GM10847 (cell line): Measurements from ENCODE around the gene CREBZF.

Experiments
- POLR2A ChIP-seq: IDR thresholded peaks from 2 replicates; pipeline ENCODE4 v1.6.1; 2011; ENCODE audit not compliant: insufficient read length; ENCODE audit errors: extremely low read depth

The CREBZF gene, protein sequence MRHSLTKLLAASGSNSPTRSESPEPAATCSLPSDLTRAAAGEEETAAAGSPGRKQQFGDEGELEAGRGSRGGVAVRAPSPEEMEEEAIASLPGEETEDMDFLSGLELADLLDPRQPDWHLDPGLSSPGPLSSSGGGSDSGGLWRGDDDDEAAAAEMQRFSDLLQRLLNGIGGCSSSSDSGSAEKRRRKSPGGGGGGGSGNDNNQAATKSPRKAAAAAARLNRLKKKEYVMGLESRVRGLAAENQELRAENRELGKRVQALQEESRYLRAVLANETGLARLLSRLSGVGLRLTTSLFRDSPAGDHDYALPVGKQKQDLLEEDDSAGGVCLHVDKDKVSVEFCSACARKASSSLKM

DNA sequence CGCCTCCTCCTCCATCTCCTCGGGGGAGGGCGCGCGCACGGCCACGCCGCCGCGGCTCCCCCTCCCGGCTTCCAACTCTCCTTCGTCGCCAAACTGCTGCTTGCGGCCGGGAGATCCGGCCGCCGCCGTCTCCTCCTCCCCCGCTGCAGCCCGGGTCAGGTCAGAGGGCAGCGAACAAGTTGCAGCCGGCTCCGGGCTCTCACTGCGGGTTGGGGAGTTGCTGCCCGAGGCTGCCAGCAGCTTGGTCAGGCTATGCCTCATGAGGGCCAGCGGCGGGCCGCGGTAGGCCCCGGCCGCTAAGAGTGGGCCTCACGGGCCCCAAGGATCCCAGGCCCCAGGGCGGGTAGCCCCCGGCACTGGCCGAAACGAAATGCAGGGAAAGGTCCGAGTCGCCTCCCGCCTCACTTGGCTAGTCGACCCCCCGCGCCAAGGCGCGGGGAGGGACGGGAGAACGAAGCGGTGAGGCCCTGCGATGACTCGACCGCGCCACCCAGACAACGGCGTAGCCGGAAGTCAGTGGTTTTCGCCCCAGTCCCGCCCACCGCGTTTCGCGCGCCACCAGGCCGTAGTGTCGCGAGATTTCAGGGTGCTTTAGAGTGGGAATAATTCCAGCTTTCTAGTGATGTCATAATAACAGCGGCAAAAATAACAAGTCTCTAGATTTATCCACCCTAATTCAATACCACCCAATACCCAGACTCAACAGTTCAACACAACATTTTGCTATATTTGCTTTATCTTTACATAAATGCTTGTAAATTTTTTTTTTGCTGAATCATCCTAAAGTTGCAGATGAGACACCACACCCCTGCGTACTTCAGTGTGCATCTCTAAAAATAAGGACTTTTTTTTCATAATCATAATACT is at the start of gene CREBZF:
TSS of gene CREBZF (minus strand) at position 515 of the 867 bp plus-strand sequence. CDS start at position 261, 254 bp downstream.
- TF ChIP-seq POLR2A: peak; percentile 90

DNA sequence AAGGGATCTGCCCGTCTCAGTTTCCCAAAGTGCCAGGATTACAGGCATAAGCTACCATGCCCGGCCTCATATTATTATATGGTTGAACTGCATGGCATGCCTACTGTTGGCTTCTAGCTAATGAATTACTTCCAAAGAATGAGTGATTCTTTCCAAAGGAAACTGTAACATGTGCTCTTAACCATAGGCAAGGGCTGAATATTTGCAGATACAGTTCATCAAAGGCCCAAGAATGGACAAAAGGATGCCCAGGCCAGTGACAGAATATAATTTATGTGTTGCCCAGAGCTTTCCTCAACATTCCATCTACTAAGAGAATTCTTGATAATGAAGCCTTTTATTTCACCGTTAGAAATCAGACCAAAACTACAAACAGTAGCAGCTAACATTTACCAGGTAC is 48.0 kb upstream of the CREBZF start:
- TF ChIP-seq POLR2A: no peak

DNA sequence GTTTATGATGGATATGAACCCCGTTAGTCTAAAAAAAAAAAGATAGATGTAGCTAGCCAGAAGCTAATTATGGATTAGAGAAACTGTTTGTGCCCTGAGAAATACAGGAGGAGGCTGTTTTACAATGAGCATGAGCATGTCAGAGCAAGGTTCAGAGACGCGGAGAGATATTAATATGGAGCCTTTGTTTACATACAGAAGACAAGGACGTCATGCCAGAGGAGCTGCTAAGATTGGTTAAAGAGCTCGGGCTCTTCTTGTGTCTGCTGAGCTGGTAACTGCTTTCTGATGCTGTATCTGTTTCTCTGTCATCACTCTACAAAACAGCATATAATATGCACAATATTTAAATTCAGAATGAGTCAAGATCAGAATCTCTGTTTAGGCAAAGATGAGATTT is 46.0 kb upstream of the CREBZF start:
- no peak for TF ChIP-seq POLR2A

DNA sequence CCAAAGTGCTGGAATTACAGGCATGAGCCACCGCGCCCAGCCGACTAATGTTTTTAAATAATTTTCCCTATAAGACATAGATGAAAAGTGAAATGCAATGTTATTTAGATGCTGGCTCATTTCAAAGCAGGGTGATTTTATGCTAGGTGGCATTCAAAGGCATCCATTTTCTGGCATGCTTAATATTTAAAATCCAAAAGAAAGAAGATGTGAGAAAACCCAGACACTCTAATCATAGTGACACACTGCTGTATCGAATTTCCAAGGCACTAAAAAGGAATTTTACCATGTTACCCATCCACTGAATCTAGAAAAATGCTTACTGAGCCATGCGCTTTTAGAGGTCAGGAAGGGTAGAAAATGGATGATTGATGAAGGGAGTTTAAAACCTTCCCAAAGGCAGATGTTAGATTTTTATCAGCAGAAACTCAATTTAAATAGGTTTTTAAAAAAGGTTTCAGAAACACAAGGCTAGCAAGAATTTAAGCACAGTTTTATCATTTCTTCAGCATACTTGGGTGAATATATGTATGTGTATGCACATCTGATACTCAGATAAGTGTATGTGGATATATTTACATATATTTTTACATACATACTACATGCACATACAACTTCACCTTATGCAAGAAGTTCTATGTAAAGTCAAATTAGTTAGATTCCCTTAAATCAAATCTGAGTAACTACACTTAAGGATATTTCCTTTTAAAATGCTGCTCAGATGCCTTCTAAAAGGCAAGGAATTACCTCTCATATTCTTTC is 45.2 kb upstream of the CREBZF start:
- TF ChIP-seq POLR2A: no peak

DNA sequence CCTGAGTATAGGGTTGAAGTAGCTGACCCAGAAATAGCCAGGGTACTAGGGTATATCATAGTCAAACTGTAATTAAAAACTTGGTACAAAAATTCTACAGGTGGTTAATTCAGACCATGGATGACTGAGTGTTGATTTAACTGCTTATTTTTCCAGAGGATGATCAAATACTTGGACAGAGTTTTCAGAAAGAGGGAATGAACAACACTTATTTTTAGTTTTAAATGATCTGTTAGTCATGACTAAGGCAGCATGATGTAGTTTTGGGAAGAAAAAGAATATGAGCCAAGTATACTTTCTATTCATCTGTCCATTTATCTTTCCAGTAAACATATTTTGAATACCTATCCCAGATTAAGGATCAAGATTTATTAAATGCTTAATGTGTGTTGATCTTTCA is 40.9 kb upstream of the CREBZF start:
- no peak for TF ChIP-seq POLR2A

DNA sequence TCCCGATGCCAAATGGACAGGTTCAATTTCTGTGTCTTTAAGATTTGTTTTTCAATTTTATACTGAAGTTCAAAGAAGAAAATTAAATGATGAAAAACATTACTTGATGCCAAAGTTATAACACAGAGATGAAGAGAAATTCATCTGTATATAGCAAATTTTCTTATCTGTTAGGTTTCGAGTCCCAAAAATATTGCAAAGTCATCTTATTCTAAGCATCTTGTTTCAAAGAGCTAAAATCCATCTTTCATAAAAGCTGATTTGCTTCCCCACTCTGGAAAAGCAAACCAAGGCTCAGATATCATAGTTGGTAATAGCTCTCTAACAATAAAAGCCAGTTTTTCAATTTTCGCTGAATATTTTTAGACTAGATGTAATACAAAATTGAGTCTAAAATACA is 40.0 kb upstream of the CREBZF start:
- TF ChIP-seq POLR2A: no peak

DNA sequence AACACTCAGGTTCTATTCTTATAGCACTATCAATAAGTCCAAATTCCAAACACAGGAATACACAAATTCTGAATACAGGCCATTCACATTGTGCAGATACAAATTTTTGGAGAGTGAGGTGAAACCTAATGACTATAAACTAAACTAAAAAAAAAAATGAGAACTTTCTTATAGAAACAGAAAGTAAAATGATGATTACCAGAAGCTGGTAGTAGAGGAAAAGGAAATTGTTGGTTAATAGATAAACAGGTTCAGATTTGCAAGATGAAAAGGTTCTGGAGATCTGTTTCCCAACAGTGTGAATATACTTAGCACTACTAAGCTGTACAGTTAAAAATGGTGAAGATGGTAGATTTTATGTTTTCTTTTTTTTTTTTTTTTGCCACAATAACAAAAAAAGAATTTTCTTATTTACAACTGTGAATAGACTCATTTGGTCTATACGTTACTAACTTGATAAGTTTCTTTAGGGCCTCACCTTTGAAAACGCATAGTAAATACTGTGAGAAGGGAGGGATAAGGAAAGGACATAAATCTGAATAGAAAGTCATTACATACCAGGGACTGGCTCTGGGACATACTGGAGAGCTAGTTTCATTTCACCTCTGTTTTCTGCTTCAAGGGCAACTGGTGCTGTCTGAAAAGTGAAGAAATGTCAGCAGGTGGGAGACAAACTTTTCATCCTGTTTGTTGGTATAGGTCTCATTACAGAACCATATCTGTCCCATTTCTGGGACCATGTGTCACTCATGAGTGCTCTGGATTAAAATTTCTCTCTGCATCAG is 35.2 kb upstream of the CREBZF start:
- no peak for TF ChIP-seq POLR2A

DNA sequence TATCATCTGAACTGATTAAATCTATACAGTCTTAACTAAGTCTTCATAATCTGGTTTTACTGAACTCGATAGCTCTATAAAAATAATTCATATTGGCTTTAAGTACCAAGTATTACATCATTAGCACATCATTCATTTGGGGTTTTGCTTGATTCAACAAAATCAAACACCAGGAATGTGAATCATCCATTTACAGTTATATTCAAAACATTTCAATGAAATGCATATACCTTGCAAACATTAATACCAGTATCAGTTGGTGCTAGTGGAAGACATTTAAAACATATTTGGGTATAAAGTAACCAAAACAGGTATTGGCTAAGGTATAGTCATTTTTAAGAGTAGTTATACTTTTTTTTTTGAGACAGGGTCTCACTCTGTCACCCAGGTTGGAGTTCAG is 33.3 kb upstream of the CREBZF start:
- TF ChIP-seq POLR2A: no peak

DNA sequence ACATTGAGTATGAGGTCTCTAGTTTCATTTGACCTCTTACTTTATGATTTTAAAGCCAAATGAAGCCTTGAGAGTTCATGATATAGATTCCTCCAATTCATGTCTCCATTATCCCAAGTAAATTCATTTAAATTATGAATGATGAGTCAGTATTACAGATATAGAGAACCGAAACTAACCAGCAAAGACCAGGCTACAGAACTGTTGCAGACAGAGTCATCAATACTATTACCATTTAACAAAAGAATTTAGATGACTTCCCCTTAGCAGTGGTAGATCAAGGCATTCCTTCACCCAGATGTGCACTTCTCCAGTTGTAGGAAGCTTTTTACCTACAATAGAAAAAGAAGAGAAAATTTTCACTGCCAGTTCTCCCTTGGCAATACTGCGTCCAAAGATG is 32.8 kb upstream of the CREBZF start:
- TF ChIP-seq POLR2A: no peak

DNA sequence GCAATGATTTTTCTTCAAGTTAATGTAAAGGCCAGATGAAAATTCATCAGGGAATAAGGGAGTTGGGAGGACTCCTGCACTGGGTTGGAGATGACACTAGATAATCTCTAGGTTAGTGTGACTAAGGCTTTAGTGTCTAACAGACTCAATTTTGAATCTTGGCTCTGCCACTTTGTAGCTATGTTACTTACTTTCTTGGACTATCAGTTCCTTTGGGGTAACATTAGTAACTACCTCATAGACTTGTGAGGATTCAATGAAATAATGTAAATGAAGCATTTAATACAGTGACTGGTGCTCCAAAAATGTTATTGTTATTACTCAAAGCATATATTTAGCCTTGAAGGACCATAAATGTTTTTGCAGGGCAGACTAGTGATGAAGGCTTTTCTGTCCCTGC is 30.6 kb upstream of the CREBZF start:
- no peak for TF ChIP-seq POLR2A

DNA sequence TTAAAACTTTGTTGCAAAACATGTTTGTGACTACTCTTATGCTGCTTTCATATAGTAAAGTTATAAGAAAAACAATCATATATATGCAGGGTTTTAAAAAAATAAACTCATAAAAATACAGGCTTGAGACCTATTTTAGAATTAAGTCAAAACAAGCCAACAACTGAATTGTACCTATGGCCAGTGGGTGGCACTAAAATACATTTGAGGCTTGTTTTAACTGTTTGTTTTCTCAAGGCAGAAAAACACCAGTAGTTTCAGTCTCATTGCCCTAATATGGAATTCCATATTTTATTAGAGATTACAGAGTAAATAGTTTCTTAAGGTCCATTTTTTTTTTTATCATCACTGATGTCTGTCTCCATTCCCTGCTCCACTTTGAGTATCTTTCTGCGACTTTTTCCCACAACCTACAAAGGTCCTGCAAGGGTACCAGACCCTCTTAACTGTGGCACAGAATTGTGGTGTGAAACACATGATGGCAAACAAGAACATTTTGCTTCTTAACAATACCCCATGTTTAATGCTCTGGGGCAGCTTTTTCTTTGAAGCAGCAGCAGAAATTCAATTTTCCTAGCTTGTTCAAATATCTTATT is 29.6 kb upstream of the CREBZF start:
- no peak for TF ChIP-seq POLR2A

DNA sequence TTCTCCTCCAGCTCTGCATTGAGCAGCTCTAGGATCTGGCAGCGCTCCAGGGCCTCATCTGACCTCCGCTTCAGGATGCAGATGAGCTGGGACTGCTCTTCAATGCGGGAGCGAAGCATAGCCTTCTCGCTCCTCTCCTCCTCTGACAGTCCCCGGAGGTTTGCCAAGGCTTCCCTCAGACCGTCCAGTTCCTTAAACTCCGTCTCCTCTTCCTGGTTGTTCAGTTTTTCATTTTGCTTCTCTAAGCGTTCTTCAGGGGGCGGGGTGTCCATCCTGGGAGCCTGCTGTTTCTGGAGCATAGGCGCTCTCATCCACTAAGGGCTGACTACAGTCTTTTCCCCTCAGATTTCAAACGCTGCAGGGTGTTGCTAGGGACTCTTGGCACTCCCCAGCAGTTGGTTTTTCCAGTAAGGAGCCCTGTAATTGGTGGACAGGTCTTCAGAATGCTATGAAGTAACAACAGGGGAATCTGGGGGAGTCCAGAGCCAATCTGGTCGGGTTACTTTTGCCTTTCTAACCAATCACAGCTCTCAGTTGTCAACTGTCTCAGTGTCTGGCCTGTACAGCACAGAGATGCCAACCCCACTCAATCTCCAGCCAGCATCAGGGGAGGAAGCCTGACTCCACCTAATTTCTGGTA is 21.0 kb upstream of the CREBZF start, which contains the start of gene CCDC89:
TSS of gene CCDC89 (minus strand) at position 376 of the 640 bp plus-strand sequence. CDS start at position 311, 65 bp downstream.
- TF ChIP-seq POLR2A: no peak

DNA sequence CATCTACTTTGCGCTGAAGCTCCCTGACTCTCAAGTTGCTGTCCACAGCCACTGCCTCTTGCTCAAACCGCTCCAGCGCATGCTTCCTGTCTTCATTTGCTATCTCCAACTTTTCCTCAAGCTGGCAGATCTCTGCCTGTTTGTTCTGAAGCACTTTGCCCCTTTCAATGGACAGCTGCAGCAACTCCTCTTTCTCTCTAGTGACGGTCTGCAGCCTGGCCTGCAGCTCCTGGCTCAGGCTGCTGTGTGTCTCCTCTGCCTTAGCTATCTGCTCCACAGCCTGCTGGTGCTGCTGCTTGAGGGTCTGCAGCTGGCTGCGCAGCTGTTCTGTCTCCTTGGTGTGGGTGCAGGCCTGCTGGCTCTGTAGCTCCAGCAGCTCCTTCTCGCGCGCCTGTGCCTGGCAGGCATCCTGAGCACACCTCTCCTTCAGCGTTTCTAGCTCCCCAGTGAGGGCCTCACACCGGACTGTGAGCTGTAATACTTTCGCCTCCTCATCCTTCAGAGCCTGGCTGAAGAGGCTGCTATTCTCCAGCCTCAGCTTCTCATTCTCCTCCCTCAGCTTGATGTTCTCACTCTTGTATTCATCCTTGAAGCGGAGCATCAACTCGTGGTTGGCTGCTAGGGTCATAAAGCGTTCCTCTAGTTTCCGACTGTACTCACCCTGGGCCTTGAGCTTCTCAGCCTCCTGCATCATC is 20.3 kb upstream of the CREBZF start:
- TF ChIP-seq POLR2A: no peak
